NCI-H1092 (cell line): ENCODE results near the gene ALDH16A1.

Experiments used
- DNase-seq: peaks from one replicate; lab custom pipeline; 2025; lab: John Stamatoyannopoulos, UW

ALDH16A1 gene

GRCh38 chr19:49518033-49518432 lies 65.0 kb downstream of the ALDH16A1 start:
- DNase-seq, result no peak
